GM12872 (cell line): ENCODE measurements around the gene ACACA.

Source experiments
- TF ChIP-seq, protein P1 (sequence below): IDR thresholded peaks from 3 replicates; pipeline ENCODE4 v1.5.1; 2011; ENCODE audit warnings: low read depth, mild to moderate bottlenecking, low read length, moderate library complexity; ENCODE audit not compliant: insufficient read depth

The ACACA gene

DNA sequence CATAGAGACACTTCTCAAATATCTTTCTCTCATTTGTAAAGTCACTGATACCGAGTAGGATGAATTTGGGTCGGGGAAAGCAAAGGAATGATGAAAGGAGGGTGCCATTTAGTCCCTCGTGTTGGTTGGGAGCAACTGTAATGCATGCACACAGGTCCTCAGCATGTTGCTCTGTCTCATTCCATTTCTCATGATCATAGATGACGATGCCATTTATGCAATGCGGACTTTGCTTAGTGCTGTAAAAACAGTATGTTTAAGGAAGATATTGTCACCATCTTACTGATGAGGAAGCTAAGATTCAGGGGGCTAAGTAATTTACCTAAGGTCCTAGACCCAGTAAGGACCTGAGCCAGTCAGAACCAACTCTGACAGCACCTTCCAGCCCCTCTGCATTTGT is 357.8 kb downstream of the ACACA start:
- TF ChIP-seq, protein P1, sequence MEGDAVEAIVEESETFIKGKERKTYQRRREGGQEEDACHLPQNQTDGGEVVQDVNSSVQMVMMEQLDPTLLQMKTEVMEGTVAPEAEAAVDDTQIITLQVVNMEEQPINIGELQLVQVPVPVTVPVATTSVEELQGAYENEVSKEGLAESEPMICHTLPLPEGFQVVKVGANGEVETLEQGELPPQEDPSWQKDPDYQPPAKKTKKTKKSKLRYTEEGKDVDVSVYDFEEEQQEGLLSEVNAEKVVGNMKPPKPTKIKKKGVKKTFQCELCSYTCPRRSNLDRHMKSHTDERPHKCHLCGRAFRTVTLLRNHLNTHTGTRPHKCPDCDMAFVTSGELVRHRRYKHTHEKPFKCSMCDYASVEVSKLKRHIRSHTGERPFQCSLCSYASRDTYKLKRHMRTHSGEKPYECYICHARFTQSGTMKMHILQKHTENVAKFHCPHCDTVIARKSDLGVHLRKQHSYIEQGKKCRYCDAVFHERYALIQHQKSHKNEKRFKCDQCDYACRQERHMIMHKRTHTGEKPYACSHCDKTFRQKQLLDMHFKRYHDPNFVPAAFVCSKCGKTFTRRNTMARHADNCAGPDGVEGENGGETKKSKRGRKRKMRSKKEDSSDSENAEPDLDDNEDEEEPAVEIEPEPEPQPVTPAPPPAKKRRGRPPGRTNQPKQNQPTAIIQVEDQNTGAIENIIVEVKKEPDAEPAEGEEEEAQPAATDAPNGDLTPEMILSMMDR, result no peak

DNA sequence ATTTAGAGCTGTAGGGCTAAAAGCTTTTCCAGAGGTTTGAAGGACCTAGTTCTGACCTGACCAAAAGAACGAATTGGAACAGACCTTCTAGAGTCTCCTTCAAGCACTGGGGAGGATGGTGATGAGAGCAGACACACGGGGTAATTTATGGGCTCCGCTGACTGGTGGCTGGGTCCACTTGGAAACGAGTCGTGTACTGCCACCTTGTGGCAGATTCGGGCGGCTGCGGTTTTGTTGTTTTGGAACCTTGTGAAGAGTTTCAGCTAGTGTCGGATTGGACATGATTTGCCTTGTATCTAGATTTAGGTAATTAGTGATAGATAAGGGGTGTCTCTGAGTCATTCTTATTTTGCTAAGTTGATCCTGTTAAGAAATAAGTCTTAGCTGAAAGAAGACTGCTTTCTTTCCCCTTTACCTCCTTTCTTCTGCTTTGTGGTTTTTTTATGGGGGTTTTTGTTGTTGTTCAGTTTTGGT is 359.0 kb downstream of the ACACA start:
- TF ChIP-seq, protein P1, result peak; percentile 88

DNA sequence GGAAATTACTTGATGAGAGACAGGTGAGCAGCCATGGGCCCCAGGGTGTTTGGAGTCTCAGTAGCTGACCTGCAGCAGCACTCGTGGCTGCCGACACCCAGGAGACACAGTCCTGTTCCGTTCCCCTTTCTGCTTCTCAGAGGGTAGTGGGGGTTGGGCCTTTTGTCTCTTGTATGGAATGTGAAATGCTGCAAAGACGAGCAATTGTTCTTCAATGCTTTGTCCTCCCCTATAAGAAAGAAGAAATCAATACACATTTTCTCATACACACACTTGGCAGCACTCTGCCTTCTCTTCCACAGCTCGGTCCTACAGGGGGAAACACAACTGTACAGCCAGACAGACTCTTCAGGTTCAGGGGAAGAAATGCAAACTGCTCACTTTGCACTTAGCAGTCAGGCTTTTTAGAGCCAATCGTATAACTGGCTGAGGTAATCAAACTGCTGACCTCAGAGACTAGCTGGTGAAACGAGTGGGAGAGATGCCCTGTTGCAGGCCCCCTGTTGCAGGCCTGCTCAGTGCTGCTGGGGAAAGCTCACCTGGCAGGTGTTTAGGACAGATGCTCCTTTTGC is 361.2 kb downstream of the ACACA start:
- TF ChIP-seq, protein P1, result no peak

GRCh38 chr17:37043201-37043600 is 363.4 kb downstream of the ACACA start:
- TF ChIP-seq, protein P1, result no peak

DNA sequence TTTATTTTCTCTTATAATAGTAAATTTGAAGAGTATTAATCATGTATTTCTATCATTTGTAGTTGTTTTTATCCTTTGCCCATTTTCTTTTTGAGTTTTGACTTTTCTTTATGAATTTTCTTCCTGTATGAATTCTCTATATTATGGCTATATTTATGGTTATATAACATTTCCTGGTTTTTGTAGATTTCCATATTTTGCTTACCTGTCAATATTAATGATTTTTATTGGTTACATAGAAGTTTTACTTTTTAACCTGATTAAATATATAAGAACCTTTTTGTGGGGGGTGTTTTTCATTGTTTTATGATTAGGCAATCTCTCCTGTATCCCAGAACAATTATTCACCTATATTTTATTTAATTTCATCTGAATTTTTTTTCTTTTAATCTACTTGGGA is 364.7 kb downstream of the ACACA start:
- TF ChIP-seq, protein P1, result no peak

DNA sequence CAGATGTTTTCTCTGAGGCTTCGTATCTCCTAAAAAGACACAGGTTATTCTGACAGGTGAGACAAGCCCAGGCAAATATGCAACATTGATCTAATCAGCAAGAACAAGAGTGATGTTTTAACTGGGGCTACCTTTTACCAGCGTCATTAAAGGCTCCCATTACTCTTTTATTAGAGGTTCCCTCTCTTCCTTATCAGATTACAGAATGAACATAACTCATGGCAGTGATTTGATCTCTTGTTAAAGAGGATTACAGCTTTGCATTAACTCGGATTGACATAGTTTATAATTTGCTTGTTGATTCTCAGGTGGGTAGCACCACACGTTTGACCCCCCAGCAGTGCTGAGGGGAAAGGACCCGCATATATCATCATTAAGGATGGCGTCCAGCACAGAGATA is 367.4 kb downstream of the ACACA start:
- TF ChIP-seq, protein P1, result no peak

GRCh38 chr17:37037590-37038155 is 369.0 kb downstream of the ACACA start:
- TF ChIP-seq, protein P1, result no peak
